DND-41 (cell line): ENCODE measurements around the gene ARL2BP.

Experiments
- CTCF ChIP-seq: IDR thresholded peaks from 2 replicates; pipeline ENCODE4 v1.5.1; 2012; ENCODE audit warnings: borderline replicate concordance, low read length, moderate library complexity, mild to moderate bottlenecking; ENCODE audit not compliant: poor library complexity, severe bottlenecking; ENCODE audit errors: extremely low read depth
- EZH2 ChIP-seq: IDR thresholded peaks from 3 replicates; pipeline ENCODE4 v1.6.1; 2012; ENCODE audit warnings: borderline replicate concordance, low read depth, mild to moderate bottlenecking, moderate library complexity, low read length, inconsistent platforms; ENCODE audit not compliant: severe bottlenecking

DNA sequence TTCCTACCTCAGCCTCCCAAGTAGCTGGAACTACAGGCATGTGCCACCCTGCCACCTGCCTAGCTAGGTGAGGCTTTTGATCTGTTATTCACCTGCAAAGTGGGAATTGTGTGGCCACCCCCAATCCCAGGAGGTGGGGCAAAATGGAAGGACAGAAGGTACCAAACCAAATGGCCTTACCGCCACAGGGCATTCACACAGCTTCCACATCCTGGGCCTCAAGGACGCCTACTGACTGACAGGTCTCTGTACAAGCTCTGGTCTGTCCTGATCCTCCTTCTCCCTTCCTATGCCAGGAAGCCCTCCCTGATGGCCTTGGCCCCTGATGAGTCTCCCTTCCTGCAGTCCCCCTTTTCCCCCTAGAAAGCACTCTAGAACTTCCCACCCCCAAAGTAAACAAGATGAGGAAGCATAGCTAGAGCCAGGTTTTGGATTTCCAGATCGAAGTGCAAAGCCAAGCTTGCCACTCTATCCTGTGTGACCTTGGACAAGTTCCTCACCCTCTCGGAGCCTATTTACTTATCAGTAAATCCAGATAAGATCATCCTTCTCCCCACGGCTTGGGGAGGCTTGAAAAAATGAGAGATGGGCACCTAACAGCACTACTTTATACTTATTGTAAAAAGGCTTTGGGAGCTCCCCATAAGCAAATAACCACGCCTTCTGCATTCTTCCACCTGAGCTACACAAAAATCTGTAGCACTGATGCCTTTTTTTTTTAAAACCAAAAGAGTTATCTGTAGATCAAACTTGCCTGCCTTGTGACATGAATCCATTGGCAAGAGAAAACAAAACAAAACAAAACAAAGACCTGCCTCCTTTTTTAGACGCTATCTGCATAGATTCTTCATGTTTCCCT, 35.0 kb downstream of the ARL2BP start:
- no peak for TF ChIP-seq CTCF
- no peak for TF ChIP-seq EZH2
